ENCODE measurements around the gene SHANK1.
"Not testable (repeated sequence)": the region's sequence is repeated elsewhere in the genome, so short reads cannot be mapped to it uniquely, and the experiment has no call there.

The SHANK1 gene

DNA sequence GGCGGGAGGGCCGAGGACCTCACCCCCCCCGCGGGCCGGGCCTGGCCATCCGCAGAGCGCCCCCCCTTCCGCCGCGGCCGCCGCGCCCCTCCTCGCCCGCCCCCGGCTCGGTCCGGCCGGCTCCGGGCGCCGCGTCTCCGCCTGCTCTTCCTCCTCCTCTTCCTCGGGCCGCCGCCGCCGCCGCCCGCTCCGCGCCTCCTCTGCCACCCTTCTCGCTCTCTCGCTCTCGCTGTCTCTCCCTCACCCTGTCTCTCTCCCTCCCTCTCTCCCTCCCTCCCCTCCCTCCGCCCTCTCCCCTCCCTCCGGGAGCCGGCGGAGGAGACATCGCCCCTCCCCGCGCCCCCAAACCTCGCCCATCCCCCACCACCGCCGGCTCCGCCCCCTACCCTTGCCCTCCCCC lies at the start of gene SHANK1:
TSS of gene SHANK1 (minus strand) at position 237 of the 400 bp plus-strand sequence. CDS start 2,883 bp downstream, outside the sequence.
- DNase-seq (ENCODE audit: low spot score), result no peak

- no peak for DNase-seq (ENCODE audit: low spot score)
Observed at GRCh38 chr19:50768277-50768676, 48.7 kb upstream of the SHANK1 start.

GRCh38 chr19:50767263-50767662 lies 47.7 kb upstream of the SHANK1 start:
- not testable (repeated sequence) for DNase-seq (ENCODE audit: low spot score)

DNA sequence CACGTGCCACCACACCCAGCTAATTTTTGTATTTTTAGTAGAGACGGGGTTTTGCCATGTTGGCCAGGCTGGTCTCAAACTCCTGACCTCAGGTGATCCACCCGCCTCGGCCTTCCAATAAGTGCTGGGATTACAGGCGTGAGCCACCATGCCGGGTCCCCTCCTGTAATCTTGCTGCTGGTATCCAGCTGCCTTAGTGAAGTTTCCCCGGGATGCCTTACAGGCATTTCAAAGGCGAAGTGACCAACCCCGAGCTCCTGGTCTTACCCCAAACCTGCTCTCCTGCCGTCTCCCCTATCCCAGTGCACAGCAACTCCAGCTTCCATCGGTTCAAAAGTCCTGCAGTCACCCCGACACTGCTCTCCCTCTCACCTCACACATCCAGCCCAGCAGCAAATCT lies 47.1 kb upstream of the SHANK1 start:
- DNase-seq (ENCODE audit: low spot score), result not testable (repeated sequence)

- no peak for DNase-seq (ENCODE audit: low spot score)
Observed at GRCh38 chr19:50764409-50764808, 44.8 kb upstream of the SHANK1 start.

DNA sequence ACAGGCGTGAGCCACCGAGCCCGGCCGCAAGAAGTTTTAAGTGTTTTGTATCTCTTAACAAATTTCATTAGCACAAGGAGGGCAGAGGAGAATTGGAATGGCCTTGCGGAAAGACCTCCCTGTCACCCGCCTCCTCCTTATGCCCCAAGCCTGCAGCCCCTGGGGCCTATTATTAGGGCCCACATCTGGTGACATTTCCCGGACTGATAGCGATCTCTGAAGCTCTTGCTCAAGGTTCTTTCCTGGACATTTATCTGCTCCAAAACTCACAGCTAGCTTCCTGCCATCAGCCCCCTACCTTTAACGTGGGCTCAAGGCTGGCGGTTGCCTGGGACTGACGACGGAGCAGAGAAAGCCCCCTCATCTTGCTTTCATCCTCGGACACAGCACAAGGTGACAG lies 43.9 kb upstream of the SHANK1 start:
- not testable (repeated sequence) for DNase-seq (ENCODE audit: low spot score)

DNA sequence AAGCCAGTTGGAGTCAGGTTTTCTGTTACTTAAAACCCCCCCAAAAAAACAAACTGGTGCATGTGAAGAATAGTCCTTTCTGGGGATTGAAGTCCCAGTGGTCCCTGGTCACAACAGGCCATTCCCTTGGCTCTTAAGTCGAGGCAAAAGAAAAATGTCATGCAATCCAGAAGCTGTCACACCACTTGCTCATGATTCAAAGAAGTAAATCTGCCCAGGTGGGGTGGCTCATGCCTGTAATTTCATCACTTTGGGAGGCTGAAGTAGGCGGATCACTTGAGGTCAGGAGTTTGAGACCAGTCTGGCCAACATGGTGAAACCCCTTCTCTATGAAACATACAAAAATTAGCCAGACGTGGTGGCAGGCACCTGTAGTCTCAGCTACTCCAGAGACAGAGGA lies 41.9 kb upstream of the SHANK1 start:
- DNase-seq (ENCODE audit: low spot score), result not testable (repeated sequence)

DNA sequence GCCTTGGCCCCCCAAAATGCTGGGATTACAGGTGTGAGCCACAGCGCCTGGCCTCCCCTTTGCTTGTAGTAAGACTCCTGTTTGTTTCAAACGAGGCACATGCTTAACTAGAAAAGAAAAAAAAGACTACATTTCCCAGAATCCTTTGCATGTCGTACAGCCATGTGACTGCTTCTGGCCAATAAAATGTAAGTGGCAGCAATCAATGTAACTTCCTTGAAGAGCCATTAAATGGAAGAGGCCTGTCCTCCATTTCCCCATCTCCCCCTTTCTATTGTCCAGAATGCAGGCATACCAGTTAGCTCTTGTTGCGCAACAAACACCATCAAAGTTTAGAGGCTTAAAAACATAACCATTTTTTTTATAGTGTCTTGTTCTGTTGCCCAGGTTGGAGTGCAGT lies 40.3 kb upstream of the SHANK1 start:
- DNase-seq (ENCODE audit: low spot score), result peak; percentile 25

DNA sequence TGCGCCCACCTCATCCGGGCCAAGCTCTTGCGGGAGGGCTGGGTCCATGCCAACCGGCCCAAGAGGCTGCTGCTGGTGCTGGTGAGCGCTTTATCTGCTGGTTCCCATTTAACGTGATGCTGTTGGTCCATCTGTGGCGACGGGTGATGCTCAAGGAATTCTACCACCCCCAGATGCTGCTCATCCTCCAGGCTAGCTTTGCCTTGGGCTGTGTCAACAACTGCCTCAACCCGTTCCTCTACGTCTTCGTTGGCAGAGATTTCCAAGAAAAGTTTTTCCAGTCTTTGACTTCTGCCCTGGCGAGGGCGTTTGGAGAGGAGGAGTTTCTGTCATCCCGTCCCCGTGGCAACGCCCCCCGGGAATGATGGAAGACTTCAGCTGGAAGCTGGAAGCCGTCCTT lies 39.5 kb upstream of the SHANK1 start:
- not testable (repeated sequence) for DNase-seq (ENCODE audit: low spot score)

GRCh38 chr19:50757624-50758023 lies 38.0 kb upstream of the SHANK1 start:
- DNase-seq (ENCODE audit: low spot score), result not testable (repeated sequence)

- DNase-seq (ENCODE audit: low spot score), result not testable (repeated sequence)
Observed at GRCh38 chr19:50756244-50756643, 36.6 kb upstream of the SHANK1 start.

DNA sequence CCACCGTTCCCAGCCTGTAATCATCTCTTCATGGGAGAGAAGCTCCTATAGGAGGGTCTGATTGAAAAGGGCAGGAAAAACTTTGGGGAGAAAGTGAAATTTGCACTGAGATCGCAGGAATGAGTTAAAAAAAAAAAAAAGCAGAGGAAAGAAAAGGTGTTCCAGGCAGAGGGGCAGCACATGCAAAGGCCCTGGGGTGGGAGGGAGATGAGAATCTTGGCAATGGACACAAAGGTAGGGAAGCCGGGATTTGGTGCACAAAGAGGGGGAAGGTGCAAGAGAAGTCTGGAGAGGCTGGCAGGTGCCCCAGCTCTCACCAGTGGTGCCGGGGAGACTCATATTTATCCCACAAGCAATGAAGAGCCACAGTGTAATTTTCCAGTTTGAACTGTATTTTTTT lies 34.3 kb upstream of the SHANK1 start:
- no peak for DNase-seq (ENCODE audit: low spot score)

DNA sequence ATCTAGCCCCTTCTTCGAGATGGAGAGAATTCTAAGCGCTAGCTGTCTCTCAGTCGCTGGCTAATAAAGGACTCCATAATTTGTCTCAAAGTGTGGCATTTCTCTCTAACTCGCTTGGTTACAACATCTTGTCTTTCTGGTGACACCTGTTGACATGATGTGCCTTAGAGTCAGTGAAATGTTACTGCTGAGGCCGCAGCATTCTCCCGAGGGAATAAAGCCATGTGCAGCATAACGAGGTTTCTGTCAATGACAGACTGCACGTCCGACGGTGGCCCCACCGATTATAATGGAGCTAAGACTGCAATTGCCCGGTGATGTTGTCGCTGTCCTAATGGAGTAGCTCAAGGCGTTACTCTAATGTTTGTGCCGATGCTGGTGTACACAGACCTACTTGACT lies 30.4 kb upstream of the SHANK1 start:
- DNase-seq (ENCODE audit: low spot score), result no peak

- no peak for DNase-seq (ENCODE audit: low spot score)
Observed at GRCh38 chr19:50749490-50749889, 29.9 kb upstream of the SHANK1 start.

- not testable (repeated sequence) for DNase-seq (ENCODE audit: low spot score)
Observed at GRCh38 chr19:50747141-50747540, 27.5 kb upstream of the SHANK1 start.

- no peak for DNase-seq (ENCODE audit: low spot score)
Observed at GRCh38 chr19:50745221-50745620, 25.6 kb upstream of the SHANK1 start.

- DNase-seq (ENCODE audit: low spot score), result no peak
Observed at GRCh38 chr19:50743537-50743936, 23.9 kb upstream of the SHANK1 start.

DNA sequence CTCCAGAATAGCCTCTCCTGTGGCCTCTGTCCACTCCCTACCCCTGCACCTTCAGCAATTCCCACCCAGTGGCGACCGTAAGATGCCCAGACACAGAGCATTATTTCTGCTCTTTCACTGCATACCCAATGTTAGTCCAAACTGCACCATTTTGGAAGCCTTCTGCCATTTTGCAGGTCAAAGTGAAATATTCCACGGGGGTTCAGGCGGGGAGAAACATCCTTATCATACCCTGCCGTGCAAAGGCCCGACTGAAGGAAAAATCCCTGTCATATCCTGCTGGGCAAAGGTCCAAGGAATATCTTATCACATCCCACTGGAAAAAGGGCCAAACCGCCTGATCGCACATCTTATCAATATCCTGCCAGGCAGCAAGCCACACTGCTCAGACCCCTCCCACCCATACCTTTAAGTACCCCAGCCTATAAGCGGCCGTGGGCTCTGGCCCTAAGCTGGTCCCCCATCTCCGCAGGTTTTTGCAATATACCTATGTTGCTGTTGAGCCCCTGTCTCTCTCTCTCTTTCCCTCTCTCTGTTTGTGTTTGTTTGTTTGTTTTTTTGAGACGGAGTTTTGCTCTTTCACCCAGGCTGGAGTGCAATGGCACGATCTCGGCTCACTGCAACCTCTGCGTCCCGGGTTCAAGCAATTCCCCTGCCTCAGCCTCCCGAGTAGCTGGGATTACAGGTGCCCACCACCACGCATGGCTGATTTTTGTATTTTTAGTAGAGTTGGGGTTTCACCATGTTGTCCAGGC lies 21.8 kb upstream of the SHANK1 start:
- no peak for DNase-seq (ENCODE audit: low spot score)

- no peak for DNase-seq (ENCODE audit: low spot score)
Observed at GRCh38 chr19:50739914-50740426, 20.4 kb upstream of the SHANK1 start.

- DNase-seq (ENCODE audit: low spot score), result no peak
Observed at GRCh38 chr19:50739132-50739913, 19.7 kb upstream of the SHANK1 start.

DNA sequence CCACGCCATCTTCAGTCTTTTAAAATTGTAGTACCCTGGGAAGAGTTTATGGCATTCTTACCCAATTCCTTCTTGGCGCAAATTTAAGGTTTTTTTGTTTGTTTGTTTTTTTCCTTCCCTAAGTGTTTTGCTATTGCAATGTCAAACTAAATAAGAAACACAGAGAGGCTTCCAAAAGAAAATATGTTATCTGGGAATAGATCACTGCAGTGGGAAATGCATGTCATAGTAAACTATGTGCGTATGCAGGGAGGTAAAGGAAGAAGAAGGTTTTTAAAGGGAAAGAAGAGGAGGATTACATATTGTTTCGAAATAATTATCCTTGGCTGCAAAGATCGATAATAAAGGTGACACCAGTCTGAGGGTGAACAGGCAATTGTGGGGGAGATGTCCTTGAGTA lies 16.7 kb upstream of the SHANK1 start:
- no peak for DNase-seq (ENCODE audit: low spot score)

DNA sequence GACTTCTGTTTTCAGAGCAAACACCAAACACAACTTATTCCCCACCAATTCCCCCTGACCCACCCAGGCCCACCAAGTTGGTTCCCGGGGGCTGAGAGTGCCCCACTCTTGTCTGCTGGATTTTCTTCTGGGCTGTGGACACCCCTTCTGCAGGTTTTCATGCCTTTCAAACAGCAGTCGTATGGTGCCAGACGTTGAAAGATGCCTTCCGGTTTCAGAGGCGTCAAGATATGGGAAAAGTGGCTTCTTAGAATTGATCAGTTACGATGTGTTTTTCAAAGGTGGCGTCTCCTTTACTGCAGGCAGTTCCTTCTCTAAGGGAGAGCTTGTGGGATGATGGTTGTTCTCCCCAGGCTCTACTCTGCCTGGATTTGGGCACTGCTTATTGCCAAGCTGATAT lies 16.3 kb upstream of the SHANK1 start:
- no peak for DNase-seq (ENCODE audit: low spot score)

- no peak for DNase-seq (ENCODE audit: low spot score)
Observed at GRCh38 chr19:50729894-50730293, 10.3 kb upstream of the SHANK1 start.
